IPS-15b (cell line): ENCODE measurements around the gene RHCE.
"Not testable (repeated sequence)": the region's sequence is repeated elsewhere in the genome, so short reads cannot be mapped to it uniquely, and the experiment has no call there.

Source experiments
- H3K27me3 ChIP-seq: one replicate; pipeline ENCODE4 v1.6.1; 2013; ENCODE audit warnings: low read length; ENCODE audit not compliant: control insufficient read depth, insufficient read depth
- H3K36me3 ChIP-seq: one replicate; pipeline ENCODE4 v1.6.1; 2013; ENCODE audit warnings: low read length; ENCODE audit not compliant: control insufficient read depth, insufficient read depth
- H3K4me1 ChIP-seq: one replicate; pipeline ENCODE4 v1.6.1; 2013; ENCODE audit warnings: mild to moderate bottlenecking, low read length; ENCODE audit not compliant: control insufficient read depth, insufficient read depth
- H3K4me3 ChIP-seq: one replicate; pipeline ENCODE4 v1.5.1; 2013; ENCODE audit warnings: low read depth, low read length
- H3K9ac ChIP-seq: one replicate; pipeline ENCODE4 v1.6.1; 2013; ENCODE audit warnings: low read depth, mild to moderate bottlenecking, low read length
- H3K9me3 ChIP-seq: one replicate; pipeline ENCODE4 v1.6.1; 2013; ENCODE audit warnings: mild to moderate bottlenecking, low read length; ENCODE audit not compliant: control insufficient read depth, insufficient read depth

Gene RHCE

GRCh38 chr1:25356441-25356840, 64.2 kb downstream of the RHCE start:
- H3K36me3 ChIP-seq, result peaks cover 18% of the 10 kb centered on the region
- no peak overlapping the region for H3K9ac ChIP-seq
- H3K4me3 ChIP-seq, result no peak overlapping the region
- H3K9me3 ChIP-seq, result no peaks in the 10 kb centered on the region
- H3K27me3 ChIP-seq, result no peaks in the 10 kb centered on the region
- H3K4me1 ChIP-seq, result no peaks in the 10 kb centered on the region

GRCh38 chr1:25355841-25356395, 64.7 kb downstream of the RHCE start:
- H3K4me3 ChIP-seq, result no peak overlapping the region
- H3K36me3 ChIP-seq, result peaks cover 14% of the 10 kb centered on the region

GRCh38 chr1:25349606-25350005, 71.0 kb downstream of the RHCE start:
- no peaks in the 10 kb centered on the region for H3K9me3 ChIP-seq
- H3K4me3 ChIP-seq, result no peak overlapping the region
- H3K36me3 ChIP-seq, result peaks cover 10% of the 10 kb centered on the region
- H3K9ac ChIP-seq, result no peak overlapping the region
- H3K27me3 ChIP-seq, result no peaks in the 10 kb centered on the region
- no peaks in the 10 kb centered on the region for H3K4me1 ChIP-seq

More at GRCh38 chr1:25355841-25356395, 64.7 kb downstream of the RHCE start:
- no peak overlapping the region for H3K9ac ChIP-seq
- no peaks in the 10 kb centered on the region for H3K9me3 ChIP-seq
- H3K4me1 ChIP-seq, result no peaks in the 10 kb centered on the region
- H3K27me3 ChIP-seq, result no peaks in the 10 kb centered on the region

- no peak overlapping the region for H3K9ac ChIP-seq
- no peak overlapping the region for H3K4me3 ChIP-seq
- peaks cover 5% of the 10 kb centered on the region for H3K36me3 ChIP-seq
Measured at GRCh38 chr1:25347556-25347955, 73.1 kb downstream of the RHCE start.

GRCh38 chr1:25343872-25344271, 76.8 kb downstream of the RHCE start:
- H3K4me1 ChIP-seq, result peaks cover 3% of the 10 kb centered on the region

More at GRCh38 chr1:25347556-25347955, 73.1 kb downstream of the RHCE start:
- Histone ChIP-seq H3K4me1 (no peaks in the 10 kb centered on the region), H3K9me3 (no peaks in the 10 kb centered on the region), H3K27me3 (no peaks in the 10 kb centered on the region)

GRCh38 chr1:25342846-25343245, 77.8 kb downstream of the RHCE start:
- Histone ChIP-seq H3K27me3 (no peaks in the 10 kb centered on the region), H3K4me3 (no peak overlapping the region), H3K9ac (no peak overlapping the region), H3K36me3 (peaks cover 5% of the 10 kb centered on the region), H3K9me3 (no peaks in the 10 kb centered on the region), H3K4me1 (peaks cover 3% of the 10 kb centered on the region)

More at GRCh38 chr1:25343872-25344271, 76.8 kb downstream of the RHCE start:
- Histone ChIP-seq H3K9me3 (no peaks in the 10 kb centered on the region), H3K27me3 (no peaks in the 10 kb centered on the region), H3K4me3 (no peak overlapping the region), H3K9ac (no peak overlapping the region), H3K36me3 (peaks cover 5% of the 10 kb centered on the region)

GRCh38 chr1:25341746-25342145, 78.9 kb downstream of the RHCE start:
- H3K9me3 ChIP-seq, result no peaks in the 10 kb centered on the region
- no peak overlapping the region for H3K4me3 ChIP-seq
- no peaks in the 10 kb centered on the region for H3K27me3 ChIP-seq
- H3K4me1 ChIP-seq, result peaks cover 3% of the 10 kb centered on the region
- peaks cover 5% of the 10 kb centered on the region for H3K36me3 ChIP-seq
- H3K9ac ChIP-seq, result no peak overlapping the region

- peaks cover 3% of the 10 kb centered on the region for H3K4me1 ChIP-seq
- H3K9ac ChIP-seq, result peak overlapping the region; percentile 87
- H3K9me3 ChIP-seq, result no peaks in the 10 kb centered on the region
- H3K4me3 ChIP-seq, result peak overlapping the region; percentile 85
- peaks cover 4% of the 10 kb centered on the region for H3K36me3 ChIP-seq
- H3K27me3 ChIP-seq, result no peaks in the 10 kb centered on the region
Measured at GRCh38 chr1:25338986-25339385, 81.6 kb downstream of the RHCE start.

GRCh38 chr1:25338188-25338981, 82.2 kb downstream of the RHCE start, which contains the start of gene TMEM50A:
TSS of gene TMEM50A (plus strand) at chr1:25338334. CDS start at chr1:25340487, 2,153 bp downstream.
- peak within 1 kb of the TSS; percentile 85 for H3K4me3 ChIP-seq
- no peaks in the 10 kb centered on the region for H3K9me3 ChIP-seq
- no peaks in the 10 kb centered on the region for H3K36me3 ChIP-seq

GRCh38 chr1:25337483-25338187, 83.0 kb downstream of the RHCE start:
- H3K27me3 ChIP-seq, H3K9ac ChIP-seq, H3K4me1 ChIP-seq, H3K36me3 ChIP-seq, H3K9me3 ChIP-seq: not testable (repeated sequence)
- peak overlapping the region; percentile 50 for H3K4me3 ChIP-seq

More at GRCh38 chr1:25338188-25338981, 82.2 kb downstream of the RHCE start, which contains the start of gene TMEM50A:
- Histone ChIP-seq H3K27me3 (no peaks in the 10 kb centered on the region), H3K4me1 (peaks cover 3% of the 10 kb centered on the region), H3K9ac (peak within 1 kb of the TSS; percentile 87)

- H3K9me3 ChIP-seq, H3K9ac ChIP-seq, H3K4me1 ChIP-seq, H3K36me3 ChIP-seq, H3K27me3 ChIP-seq: not testable (repeated sequence)
- H3K4me3 ChIP-seq, result peak overlapping the region; percentile 68
Measured at GRCh38 chr1:25336922-25337354, 83.7 kb downstream of the RHCE start.
